Calu3 (cell line): Measurements from ENCODE around the gene PPP2R3A. TPM values are rescaled to one million over a fixed set of nuclear protein-coding genes. Genes with fewer than 3 reads are reported as not detected.

Experiments
- BruUV-seq: library from RNA; stranded (reverse); fragments of 400-500 nt; replicated peaks from 2 replicates; lab custom pipeline; 2021; lab: Mats Ljungman, UMichigan
- CTCF ChIA-PET: fragments of 300-600 bp; sonication (Branson Sonifier 250); formaldehyde crosslinking; loops from one replicate; lab custom pipeline; 2022; ENCODE audit warnings: antibody characterized with exemption; lab: Charles Lee
- DNase-seq: peaks from one replicate; pipeline ENCODE4 v3.0.0; 2022
- H3K27ac Mint-ChIP-seq: one replicate; pipeline ENCODE4 v1.8.0; 2022; ENCODE audit warnings: mixed read lengths; ENCODE audit not compliant: unreplicated experiment
- H3K27me3 Mint-ChIP-seq: one replicate; pipeline ENCODE4 v1.8.0; 2022; ENCODE audit warnings: mixed read lengths; ENCODE audit not compliant: unreplicated experiment
- H3K36me3 Mint-ChIP-seq: one replicate; pipeline ENCODE4 v1.8.0; 2022; ENCODE audit warnings: mild to moderate bottlenecking, moderate library complexity, mixed read lengths; ENCODE audit not compliant: insufficient read depth, unreplicated experiment
- H3K4me1 Mint-ChIP-seq: one replicate; pipeline ENCODE4 v1.8.0; 2022; ENCODE audit warnings: mild to moderate bottlenecking, low read depth, mixed read lengths; ENCODE audit not compliant: unreplicated experiment
- H3K4me3 Mint-ChIP-seq: one replicate; pipeline ENCODE4 v1.8.0; 2022; ENCODE audit warnings: mild to moderate bottlenecking, low read depth, moderate library complexity, mixed read lengths; ENCODE audit not compliant: unreplicated experiment
- H3K9me3 Mint-ChIP-seq: one replicate; pipeline ENCODE4 v1.8.0; 2022; ENCODE audit warnings: low read depth, mixed read lengths; ENCODE audit not compliant: unreplicated experiment
- intact Hi-C: fragments of 100-400 bp; cut with micrococcal nuclease; formaldehyde crosslinking; loops from one replicate; pipeline ENCODE4 v1.10.0; 2022; ENCODE audit not compliant: unreplicated experiment
- total RNA-seq: library from RNA; stranded (reverse); gene quantifications from 2 replicates; pipeline ENCODE4 v1.2.3, GENCODE V29; 2022
- TF ChIP-seq, protein P1 (sequence below): fragments of 200-600 bp; IDR thresholded peaks from one replicate; pipeline ENCODE4 v1.8.0; 2022; ENCODE audit warnings: antibody characterized with exemption; ENCODE audit not compliant: unreplicated experiment

The PPP2R3A gene
- total RNA-seq, 1 experiment from 2014 or later, result 64.8 TPM

DNA sequence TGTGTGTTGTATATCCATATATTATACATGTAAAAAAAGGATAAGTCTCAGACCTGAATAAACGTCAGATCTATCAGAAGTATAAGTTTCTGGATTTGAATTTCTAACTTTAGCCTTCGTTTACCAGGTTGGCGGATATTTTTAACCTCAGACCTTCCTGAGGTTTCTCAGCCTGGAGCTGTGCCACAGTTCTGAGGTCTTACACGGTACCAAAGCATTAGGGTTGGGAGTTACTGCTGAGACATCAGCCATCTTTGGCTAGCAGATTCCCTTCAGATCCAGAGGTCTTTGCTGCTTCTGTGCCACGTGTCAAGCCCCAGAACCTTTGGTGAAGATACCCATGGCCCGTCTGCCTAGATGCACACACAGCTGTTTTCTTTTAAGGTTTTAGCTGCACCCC is 84.7 kb downstream of the PPP2R3A start:
- Mint-ChIP-seq H3K27me3 (no peaks in the 10 kb centered on the region), H3K9me3 (no peaks in the 10 kb centered on the region), H3K36me3 (peaks cover 76% of the 10 kb centered on the region), H3K4me3 (no peak overlapping the region), H3K4me1 (no peaks in the 10 kb centered on the region), H3K27ac (no peak overlapping the region)
- intact Hi-C loops, result no loop called here
- no peak for DNase-seq
- BruUV-seq, result no TSS peak
- CTCF ChIA-PET, result no interaction called here
- TF ChIP-seq, protein P1, sequence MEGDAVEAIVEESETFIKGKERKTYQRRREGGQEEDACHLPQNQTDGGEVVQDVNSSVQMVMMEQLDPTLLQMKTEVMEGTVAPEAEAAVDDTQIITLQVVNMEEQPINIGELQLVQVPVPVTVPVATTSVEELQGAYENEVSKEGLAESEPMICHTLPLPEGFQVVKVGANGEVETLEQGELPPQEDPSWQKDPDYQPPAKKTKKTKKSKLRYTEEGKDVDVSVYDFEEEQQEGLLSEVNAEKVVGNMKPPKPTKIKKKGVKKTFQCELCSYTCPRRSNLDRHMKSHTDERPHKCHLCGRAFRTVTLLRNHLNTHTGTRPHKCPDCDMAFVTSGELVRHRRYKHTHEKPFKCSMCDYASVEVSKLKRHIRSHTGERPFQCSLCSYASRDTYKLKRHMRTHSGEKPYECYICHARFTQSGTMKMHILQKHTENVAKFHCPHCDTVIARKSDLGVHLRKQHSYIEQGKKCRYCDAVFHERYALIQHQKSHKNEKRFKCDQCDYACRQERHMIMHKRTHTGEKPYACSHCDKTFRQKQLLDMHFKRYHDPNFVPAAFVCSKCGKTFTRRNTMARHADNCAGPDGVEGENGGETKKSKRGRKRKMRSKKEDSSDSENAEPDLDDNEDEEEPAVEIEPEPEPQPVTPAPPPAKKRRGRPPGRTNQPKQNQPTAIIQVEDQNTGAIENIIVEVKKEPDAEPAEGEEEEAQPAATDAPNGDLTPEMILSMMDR, result no peak

DNA sequence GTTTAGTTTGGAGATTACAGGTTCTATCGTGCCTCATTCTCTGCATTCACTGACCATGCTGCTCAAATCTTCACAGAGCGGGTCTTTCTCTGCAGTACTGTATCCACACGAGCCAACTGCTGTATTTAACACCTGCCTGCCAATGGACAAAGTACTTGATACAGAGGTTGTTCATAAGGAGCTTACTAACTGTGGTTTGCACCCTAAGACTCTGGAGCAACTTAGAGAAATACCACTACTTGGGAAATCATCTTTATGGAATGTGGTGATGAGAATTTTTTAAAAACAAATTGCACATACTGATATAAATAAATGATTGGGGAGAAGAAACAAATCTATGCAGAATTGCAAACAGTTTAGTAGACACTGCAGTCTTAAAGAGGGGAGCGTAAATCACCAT is 90.0 kb downstream of the PPP2R3A start:
- Mint-ChIP-seq H3K4me3 (no peak overlapping the region), H3K27me3 (no peaks in the 10 kb centered on the region), H3K4me1 (no peaks in the 10 kb centered on the region), H3K27ac (no peak overlapping the region), H3K36me3 (peaks cover 49% of the 10 kb centered on the region), H3K9me3 (peaks cover 5% of the 10 kb centered on the region)
- CTCF ChIA-PET, result no interaction called here
- DNase-seq, result no peak
- intact Hi-C loops, result no loop called here
- no TSS peak for BruUV-seq
- TF ChIP-seq, protein P1, result no peak

DNA sequence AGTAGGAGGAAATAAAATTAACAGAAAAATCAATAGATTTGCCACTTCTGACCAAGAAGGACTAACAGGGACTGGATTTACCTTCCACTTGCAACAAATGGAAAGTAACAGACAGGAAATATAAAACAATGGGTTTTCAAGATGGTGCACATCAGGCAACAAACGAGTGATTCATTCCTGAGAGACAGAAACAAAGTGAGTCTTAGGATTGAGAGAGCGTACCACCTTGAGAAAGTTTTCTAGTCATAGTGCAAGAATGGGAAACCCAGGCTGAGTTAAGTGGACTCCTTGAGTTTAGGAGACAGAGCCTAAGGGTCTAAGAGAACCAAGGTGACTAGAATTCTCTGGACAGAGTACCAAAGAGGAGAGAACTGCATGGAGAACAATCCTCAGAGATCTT is 101.7 kb downstream of the PPP2R3A start:
- no TSS peak for BruUV-seq
- H3K4me3 Mint-ChIP-seq, result no peak overlapping the region
- intact Hi-C loops, result no loop called here
- no peak overlapping the region for H3K27ac Mint-ChIP-seq
- no peaks in the 10 kb centered on the region for H3K27me3 Mint-ChIP-seq
- H3K9me3 Mint-ChIP-seq, result peaks cover under 1% of the 10 kb centered on the region
- no peak for DNase-seq
- CTCF ChIA-PET, result no interaction called here
- peaks cover 12% of the 10 kb centered on the region for H3K36me3 Mint-ChIP-seq
- no peaks in the 10 kb centered on the region for H3K4me1 Mint-ChIP-seq
- TF ChIP-seq, protein P1, result no peak

DNA sequence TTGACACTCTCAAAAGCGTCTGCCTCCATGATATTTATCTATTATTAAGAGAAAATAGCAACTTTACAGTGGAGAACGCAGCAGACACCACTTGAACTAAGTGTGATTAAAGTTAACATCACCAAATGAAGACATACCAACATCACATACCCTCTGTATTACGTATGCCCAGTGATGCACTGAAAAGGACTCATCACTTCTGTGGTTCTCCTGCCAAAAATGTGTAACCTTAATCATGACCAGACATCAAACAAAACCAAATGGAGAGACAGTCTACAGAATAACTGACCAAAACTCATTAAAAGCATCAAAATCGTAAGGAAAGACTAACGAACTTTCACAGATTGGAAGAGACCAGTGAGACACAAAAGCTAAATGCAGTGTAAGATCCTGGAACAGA is 103.2 kb downstream of the PPP2R3A start:
- Mint-ChIP-seq H3K27me3 (no peaks in the 10 kb centered on the region), H3K4me3 (no peak overlapping the region), H3K27ac (no peak overlapping the region), H3K36me3 (peaks cover 7% of the 10 kb centered on the region), H3K4me1 (no peaks in the 10 kb centered on the region), H3K9me3 (no peaks in the 10 kb centered on the region)
- intact Hi-C loops, result no loop called here
- CTCF ChIA-PET, result interaction anchor here (0.8 kb wide), 1 partner anchor 684 kb away, joined by 3 read pairs; the partner anchor contains the start of gene STAG1
- TF ChIP-seq, protein P1, result no peak
- DNase-seq, result no peak
- BruUV-seq, result no TSS peak
